Endometrial microvascular endothelial cells (primary cell): ENCODE results near the gene HCFC1. TPM values are rescaled to one million over a fixed set of nuclear protein-coding genes. Genes with fewer than 3 reads are reported as not detected.

Experiments
- in situ Hi-C: cut with HindIII; loops from 2 replicates; pipeline ENCODE4 v1.10.0; 2017; ENCODE audit warnings: low sequenced_read_pairs, low pct_unique_long_range_greater_than_20kb; ENCODE audit errors: inconsistent ontology term
- total RNA-seq: library from RNA; depleted of rRNA; stranded (reverse); fragments of >200 nt; gene quantifications from one replicate; pipeline ENCODE4 v1.2.3, GENCODE V29; 2015; ENCODE audit errors: inconsistent ontology term

Gene HCFC1
- total RNA-seq, 1 donor from 2014 or later = 44.8 TPM

GRCh38 chrX:153948002-153948466 lies 23.6 kb downstream of the HCFC1 start:
- in situ Hi-C loops = no loop called here

- in situ Hi-C loops = no loop called here
Observed at GRCh38 chrX:153947009-153947769, 24.4 kb downstream of the HCFC1 start.

- in situ Hi-C loops = no loop called here
Observed at GRCh38 chrX:153945956-153946943, 25.4 kb downstream of the HCFC1 start.

GRCh38 chrX:153944800-153945150 lies 26.8 kb downstream of the HCFC1 start:
- in situ Hi-C loops = no loop called here

- in situ Hi-C loops = no loop called here
Observed at GRCh38 chrX:153944140-153944799, 27.3 kb downstream of the HCFC1 start, which contains the start of gene RENBP. RENBP (minus strand) TSS chrX:153944643; CDS start chrX:153944610, 33 bp downstream.

- in situ Hi-C loops = no loop called here
Observed at GRCh38 chrX:153941336-153942252, 30.0 kb downstream of the HCFC1 start.

GRCh38 chrX:153939573-153939972 lies 32.0 kb downstream of the HCFC1 start:
- in situ Hi-C loops = no loop called here

GRCh38 chrX:153938226-153938786 lies 33.3 kb downstream of the HCFC1 start:
- in situ Hi-C loops = no loop called here

GRCh38 chrX:153937056-153937455 lies 34.6 kb downstream of the HCFC1 start:
- in situ Hi-C loops = no loop called here

- in situ Hi-C loops = no loop called here
Observed at GRCh38 chrX:153935326-153935851, 36.2 kb downstream of the HCFC1 start.

GRCh38 chrX:153934762-153935325 lies 36.8 kb downstream of the HCFC1 start, which contains the start of gene NAA10:
NAA10 (minus strand) TSS chrX:153935037; CDS start chrX:153934904, 133 bp downstream.
- in situ Hi-C loops = no loop called here

- in situ Hi-C loops = no loop called here
Observed at GRCh38 chrX:153934148-153934761, 37.4 kb downstream of the HCFC1 start.

GRCh38 chrX:153933748-153934147 lies 37.9 kb downstream of the HCFC1 start:
- in situ Hi-C loops = no loop called here

- in situ Hi-C loops = no loop called here
Observed at GRCh38 chrX:153932220-153932915, 39.2 kb downstream of the HCFC1 start.

- in situ Hi-C loops = no loop called here
Observed at GRCh38 chrX:153931748-153932147, 39.9 kb downstream of the HCFC1 start.

GRCh38 chrX:153931151-153931550 lies 40.5 kb downstream of the HCFC1 start:
- in situ Hi-C loops = no loop called here
